GM12878 (cell line): ENCODE measurements around the gene MMADHC. TPM values are rescaled to one million over a fixed set of nuclear protein-coding genes. Genes with fewer than 3 reads are reported as not detected.

ENCODE experiments used
- ATAC-seq: fragments of 200-7000 bp; cut with Tn5 transposase; 3 replicates; pipeline ENCODE4 v1.9.1; 2020; ENCODE audit warnings: mild to moderate bottlenecking, moderate library complexity
- BruUV-seq: library from RNA; stranded (reverse); fragments of 400-500 nt; replicated peaks from 2 replicates; lab custom pipeline; 2021; lab: Mats Ljungman, UMichigan
- CTCF ChIA-PET: fragments of 300-600 bp; sonication (Branson Sonifier 250); formaldehyde crosslinking; extraction: SDS; loops from one replicate; lab custom pipeline; 2021; ENCODE audit warnings: inconsistent platforms; lab: Yijun Ruan, JAX
- POLR2A ChIA-PET: fragments of 350-600 bp; formaldehyde crosslinking; extraction: SDS; loops from one replicate; lab custom pipeline; 2021; ENCODE audit warnings: inconsistent platforms; lab: Charles Lee
- RAD21 ChIA-PET: fragments of 300-600 bp; sonication (Branson Sonifier 250); formaldehyde crosslinking; loops from one replicate; lab custom pipeline; 2023; ENCODE audit warnings: antibody characterized with exemption; ENCODE audit not compliant: unreplicated experiment; lab: Charles Lee
- SMC1A ChIA-PET: fragments of 300-600 bp; sonication (Branson Sonifier 250); formaldehyde crosslinking; loops from one replicate; lab custom pipeline; 2023; ENCODE audit not compliant: unreplicated experiment, uncharacterized antibody; lab: Charles Lee
- DNase-seq: peaks from one replicate; pipeline ENCODE4 v3.0.0-alpha.2; 2011; ENCODE audit warnings: low read depth, low spot score
- FAIRE-seq: peaks from 3 replicates; lab custom pipeline; 2011; peaks lifted over from hg19 to GRCh38; lab: Jason Lieb, UNC
- H2AFZ ChIP-seq: 2 replicates; pipeline ENCODE4 v1.6.0; 2011; ENCODE audit warnings: low read depth, low read length, control low read depth; ENCODE audit not compliant: control insufficient read depth
- H3K27ac ChIP-seq: 2 replicates; pipeline ENCODE4 v1.5.1; 2011; ENCODE audit warnings: control low read depth; ENCODE audit not compliant: control insufficient read depth, insufficient read depth
- H3K27me3 ChIP-seq, 2 experiments: replicated peaks in 1 of 2; 2 replicates each; pipeline versions ENCODE4 v1.6.0 to v1.6.1; 2011; ENCODE audit warnings: low read length in 1 of 2; ENCODE audit not compliant: control insufficient read depth in 2 of 2, insufficient read depth in 2 of 2
- H3K36me3 ChIP-seq, 2 experiments: 2 replicates each; pipeline ENCODE4 v1.5.1; 2011; ENCODE audit warnings: low read length in 1 of 2; ENCODE audit not compliant: control insufficient read depth in 2 of 2, insufficient read depth in 2 of 2
- H3K4me1 ChIP-seq: 2 replicates; pipeline ENCODE4 v1.6.1; 2011; ENCODE audit warnings: mild to moderate bottlenecking, low read length, moderate library complexity, mixed read lengths; ENCODE audit not compliant: control insufficient read depth, insufficient read depth
- H3K4me2 ChIP-seq: 2 replicates; pipeline ENCODE4 v1.6.0; 2011; ENCODE audit warnings: control low read depth; ENCODE audit not compliant: control insufficient read depth, insufficient read depth
- H3K4me3 ChIP-seq: fragments of 200-600 bp; sonication (generic); 2 replicates; pipeline ENCODE4 v1.5.1; 2016
- H3K79me2 ChIP-seq: 2 replicates; pipeline ENCODE4 v1.6.0; 2011; ENCODE audit warnings: low read length; ENCODE audit not compliant: control insufficient read depth, insufficient read depth
- H3K9ac ChIP-seq: 2 replicates; pipeline ENCODE4 v1.8.0; 2011; ENCODE audit warnings: low read length, control low read depth, mixed read lengths; ENCODE audit not compliant: control insufficient read depth, insufficient read depth
- H3K9me3 ChIP-seq: replicated peaks from 3 replicates; pipeline ENCODE4 v1.5.1; 2011; ENCODE audit warnings: mild to moderate bottlenecking, low read length; ENCODE audit not compliant: control insufficient read depth, insufficient read depth
- H4K20me1 ChIP-seq: 2 replicates; pipeline ENCODE4 v1.6.0; 2011; ENCODE audit not compliant: control insufficient read depth, insufficient read depth
- BCL3 ChIP-seq: IDR thresholded peaks from 2 replicates; pipeline ENCODE4 v1.6.1; 2011; ENCODE audit warnings: borderline replicate concordance, low read depth, mild to moderate bottlenecking, moderate library complexity, low read length; ENCODE audit not compliant: insufficient read depth, poor library complexity, severe bottlenecking
- ELK1 ChIP-seq: IDR thresholded peaks from 2 replicates; pipeline ENCODE4 v1.6.1; 2012; ENCODE audit warnings: low read depth, low read length, improper control_type of control experiment
- ETV6 ChIP-seq, 2 experiments: fragments of 450-650 bp in 1 of 2; IDR thresholded peaks in 1 of 2; conservative IDR thresholded peaks in 1 of 2; 2 replicates each; pipeline ENCODE4 v1.6.1; 2014; ENCODE audit warnings: antibody characterized with exemption in 1 of 2, borderline replicate concordance in 1 of 2, low read depth in 1 of 2, mild to moderate bottlenecking in 1 of 2, moderate library complexity in 1 of 2
- IRF3 ChIP-seq: fragments of 450-650 bp; IDR thresholded peaks from 2 replicates; pipeline ENCODE4 v1.6.1; 2014; ENCODE audit warnings: mild to moderate bottlenecking
- KLF5 ChIP-seq: fragments of 450-650 bp; IDR thresholded peaks from 2 replicates; pipeline ENCODE4 v1.6.1; 2014; ENCODE audit warnings: mild to moderate bottlenecking; ENCODE audit not compliant: partially characterized antibody
- MLLT1 ChIP-seq: fragments of 450-650 bp; IDR thresholded peaks from 2 replicates; pipeline ENCODE4 v1.6.1; 2016; ENCODE audit warnings: mild to moderate bottlenecking
- PAX5 ChIP-seq: IDR thresholded peaks from 2 replicates; pipeline ENCODE4 v1.6.1; 2011; ENCODE audit warnings: low read depth, low read length, borderline replicate concordance
- POU2F2 ChIP-seq: IDR thresholded peaks from 3 replicates; pipeline ENCODE4 v1.6.1; 2011; ENCODE audit warnings: low read depth, mild to moderate bottlenecking, low read length, borderline replicate concordance
- SMAD1 ChIP-seq: fragments of 450-650 bp; IDR thresholded peaks from 2 replicates; pipeline ENCODE4 v1.6.1; 2018; ENCODE audit warnings: mild to moderate bottlenecking, low read depth; ENCODE audit not compliant: partially characterized antibody
- SMC3 ChIP-seq: IDR thresholded peaks from 2 replicates; pipeline ENCODE4 v1.6.1; 2011; ENCODE audit warnings: low read length, improper control_type of control experiment, borderline replicate concordance
- SRF ChIP-seq, 2 experiments: IDR thresholded peaks; 2 replicates each; pipeline ENCODE4 v1.6.1; 2011; ENCODE audit warnings: low read depth in 2 of 2, low read length in 2 of 2, mild to moderate bottlenecking in 1 of 2, moderate library complexity in 1 of 2
- TARDBP ChIP-seq: IDR thresholded peaks from 2 replicates; pipeline ENCODE4 v1.6.1; 2016; ENCODE audit warnings: borderline replicate concordance
- ZBED1 ChIP-seq: IDR thresholded peaks from 2 replicates; pipeline ENCODE4 v1.6.1; 2016; ENCODE audit warnings: borderline replicate concordance
- WGBS: methylation state at CpG from one replicate; pipeline ENCODE4 v1.1.6; 2016; ENCODE audit warnings: low lambda C conversion rate; ENCODE audit not compliant: insufficient replicate concordance, insufficient coverage; ENCODE audit errors: missing lambda C conversion rate; 5-methylcytosine and 5-hydroxymethylcytosine counted together
- in situ Hi-C: fragments of 300-500 bp; cut with MboI; formaldehyde crosslinking; loops from 9 replicates; pipeline ENCODE4 v1.14.3; 2018; ENCODE audit warnings: mixed read lengths
- intact Hi-C: fragments of 100-400 bp; cut with micrococcal nuclease; formaldehyde crosslinking; loops from one replicate; pipeline ENCODE4 v1.14.2; 2022; ENCODE audit not compliant: unreplicated experiment
- polyA plus RNA-seq, 11 experiments: library from polyadenylated mRNA; depleted of rRNA in 4 of 11; unstranded in 6 of 11; stranded (reverse) in 5 of 11; fragments of >200 nt; fragmentation: Nextera tagmentation in 4 of 11; fragmentation: Illumina TruSeq in 1 of 11; extraction: Ambion mirVana in 4 of 11; extraction: Trizol in 1 of 11; gene quantifications; 1 replicate in 1 of 11; 2 replicates in 10 of 11; pipeline versions ENCODE4 v1.2.1 to v1.2.3, GENCODE V29; 2011 to 2016; ENCODE audit warnings: inconsistent platforms in 2 of 11, missing spikeins in 2 of 11, low read depth in 1 of 11
- total RNA-seq, 4 experiments: library from RNA; depleted of rRNA in 3 of 4; stranded (reverse); fragments of >200 nt in 3 of 4; fragmentation: Illumina TruSeq in 1 of 4; extraction: Trizol in 1 of 4; gene quantifications; 2 replicates each; pipeline versions ENCODE4 v1.2.1 to v1.2.3, GENCODE V29; 2013 to 2021

Gene MMADHC
- total and polyA plus RNA-seq, 10 of the 15 experiments (the other 5 are each of a cell fraction or from before 2014, with no cell fraction given): 93.6 to 415 (median 147) TPM

GRCh38 chr2:149579972-149580882 lies 7.3 kb downstream of the MMADHC start:
- H4K20me1 ChIP-seq: no peaks in the 10 kb centered on the region
- H3K27ac ChIP-seq: no peak overlapping the region
- H3K27me3 ChIP-seq: no peaks in the 10 kb centered on the region
- H3K4me3 ChIP-seq: no peak overlapping the region
- H3K9ac ChIP-seq: no peak overlapping the region
- FAIRE-seq (no peak), DNase-seq (no peak), ATAC-seq (no peak)
- no peaks in the 10 kb centered on the region for H3K9me3 ChIP-seq
- in situ Hi-C loops: loop anchor here (25.0 kb wide), 2 partner anchors 1832 to 1943 kb away; partner anchors contain the start of gene RIF1
- no peak overlapping the region for H3K4me2 ChIP-seq
- WGBS: 97% methylated on average over 7 of the region's 7 CpGs
- SMC1A ChIA-PET: interaction anchor here (0.7 to 0.8 kb wide), 2 partner anchors 16 to 70 kb away, joined by 3 read pairs; no protein-coding TSS in a partner anchor
- CTCF ChIA-PET: no interaction called here
- intact Hi-C loops: no loop called here
- RAD21 ChIA-PET: interaction anchor here (0.6 kb wide), 1 partner anchor 940 kb away, joined by 3 read pairs; no protein-coding TSS in a partner anchor
- H2AFZ ChIP-seq: no peak overlapping the region
- no peaks in the 10 kb centered on the region for H3K4me1 ChIP-seq
- H3K36me3 ChIP-seq: peaks cover 0 to 12% of the 10 kb centered on the region in 2 experiments; a peak in 3 of 4 replicates
- BruUV-seq: no TSS peak
- POLR2A ChIA-PET: no interaction called here
- H3K79me2 ChIP-seq: peaks cover 24% of the 10 kb centered on the region
- TF ChIP-seq PAX5 (no peak), BCL3 (no peak), ELK1 (no peak), SRF (IDR thresholded peaks at IDR 0.05; ENCODE audit: low read depth in 2 of 2, low read length in 2 of 2) (no peak), ZBED1 (no peak), KLF5 (no peak), TARDBP (no peak), MLLT1 (no peak), ETV6 (conservative IDR thresholded peaks at IDR 0.05 in 1 of 2, IDR thresholded peaks at IDR 0.05 in 1 of 2; ENCODE audit: borderline replicate concordance in 1 of 2, low read depth in 1 of 2) (no peak), IRF3 (no peak), POU2F2 (no peak), SMAD1 (no peak), SMC3 (no peak)
